Right atrium auricular region (tissue), 2 donors: Measurements from ENCODE around the gene FGF21. TPM values are rescaled to one million over a fixed set of nuclear protein-coding genes. Genes with fewer than 3 reads are reported as not detected.

Source experiments
- DNase-seq: peaks from one replicate; pipeline ENCODE4 v3.0.0-alpha.2; 2019; ENCODE audit warnings: low spot score
- H3K27ac ChIP-seq, 2 donors: fragments of 200-600 bp; sonication (generic); 1 replicate in 1 of 2; 2 replicates in 1 of 2; pipeline ENCODE4 v1.5.1; 2016 to 2019
- H3K27me3 ChIP-seq, 2 donors: fragments of 200-600 bp; sonication (generic); one replicate each; pipeline versions ENCODE4 v1.5.1 to v1.6.0; 2017 to 2019
- H3K36me3 ChIP-seq: fragments of 200-600 bp; sonication (generic); one replicate; pipeline ENCODE4 v1.5.1; 2016
- H3K4me1 ChIP-seq, 2 donors: fragments of 200-600 bp; sonication (generic); one replicate each; pipeline versions ENCODE4 v1.5.1 to v1.6.0; 2017 to 2019
- H3K4me3 ChIP-seq, 2 donors: fragments of 200-600 bp; sonication (generic); 1 replicate in 1 of 2; 2 replicates in 1 of 2; pipeline ENCODE4 v1.5.1; 2017 to 2019; ENCODE audit warnings: mild to moderate bottlenecking in 1 of 2, moderate library complexity in 1 of 2
- H3K9me3 ChIP-seq, 2 donors: fragments of 200-600 bp; sonication (generic); one replicate each; pipeline ENCODE4 v1.5.1; 2019
- CTCF ChIP-seq, 2 donors: fragments of 200-600 bp; sonication (generic); IDR thresholded peaks; one replicate each; pipeline ENCODE4 v1.5.1; 2019; ENCODE audit warnings: antibody characterized with exemption in 2 of 2
- total RNA-seq, 2 donors: library from RNA; depleted of rRNA; stranded (reverse); fragments of >200 nt; gene quantifications; one replicate each; pipeline ENCODE4 v1.1.0, GENCODE V29; 2016

Gene FGF21
- total RNA-seq, 2 donors from 2014 or later = not detected

GRCh38 chr19:48719263-48720171 lies 35.8 kb upstream of the FGF21 start, which contains the start of gene MAMSTR:
TSS of gene MAMSTR (minus strand) at chr19:48719725. CDS start at chr19:48719031, 694 bp downstream.
- Histone ChIP-seq H3K9me3 (no peaks in the 10 kb centered on the region), H3K4me3 (peak within 1 kb of the TSS; percentile 15 to 55), H3K27ac (peak within 1 kb of the TSS; percentile 80 to 89), H3K27me3 (no peaks in the 10 kb centered on the region), H3K4me1 (peaks cover 0 to 64% of the 10 kb centered on the region in 2 donors), H3K36me3 (no peaks in the 10 kb centered on the region)
- DNase-seq = no peak
- no peak for TF ChIP-seq CTCF (IDR thresholded peaks at IDR 0.05)

GRCh38 chr19:48720251-48720612 lies 35.1 kb upstream of the FGF21 start:
- no peaks in the 10 kb centered on the region for H3K36me3 ChIP-seq
- H3K4me3 ChIP-seq = peak overlapping the region; percentile 15 to 55
- no peaks in the 10 kb centered on the region for H3K27me3 ChIP-seq
- H3K4me1 ChIP-seq = peaks cover 0 to 64% of the 10 kb centered on the region in 2 donors
- DNase-seq = no peak
- H3K27ac ChIP-seq = peak overlapping the region; percentile 80 to 89
- H3K9me3 ChIP-seq = no peaks in the 10 kb centered on the region
- no peak for TF ChIP-seq CTCF (IDR thresholded peaks at IDR 0.05)

GRCh38 chr19:48720613-48721296 lies 34.6 kb upstream of the FGF21 start:
- Histone ChIP-seq H3K4me1 (peaks cover 0 to 61% of the 10 kb centered on the region in 2 donors), H3K9me3 (no peaks in the 10 kb centered on the region), H3K27me3 (no peaks in the 10 kb centered on the region), H3K4me3 (peak overlapping the region; percentile 35 to 55), H3K27ac (peak overlapping the region; percentile 80 to 89), H3K36me3 (no peaks in the 10 kb centered on the region)
- DNase-seq = peak; percentile 99
- no peak for TF ChIP-seq CTCF (IDR thresholded peaks at IDR 0.05)

GRCh38 chr19:48722196-48722708 lies 33.1 kb upstream of the FGF21 start:
- no peaks in the 10 kb centered on the region for H3K9me3 ChIP-seq
- H3K4me3 ChIP-seq = no peak overlapping the region
- peaks cover 8% of the 10 kb centered on the region for H3K36me3 ChIP-seq
- peaks cover 0 to 52% of the 10 kb centered on the region in 2 donors for H3K4me1 ChIP-seq
- no peak for DNase-seq
- no peaks in the 10 kb centered on the region for H3K27me3 ChIP-seq
- H3K27ac ChIP-seq = no peak overlapping the region
- TF ChIP-seq CTCF (IDR thresholded peaks at IDR 0.05) = no peak

- H3K36me3 ChIP-seq = peaks cover 8% of the 10 kb centered on the region
- peaks cover 0 to 26% of the 10 kb centered on the region in 2 donors for H3K4me1 ChIP-seq
- TF ChIP-seq CTCF (IDR thresholded peaks at IDR 0.05) = no peak
- no peaks in the 10 kb centered on the region for H3K9me3 ChIP-seq
- peak; percentile 86 for DNase-seq
- H3K27me3 ChIP-seq = no peaks in the 10 kb centered on the region
- H3K27ac ChIP-seq = peak overlapping the region; percentile 60 to 79
- no peak overlapping the region for H3K4me3 ChIP-seq
These were observed 30.2 kb upstream of the FGF21 start for GRCh38 chr19:48724796-48725753.
